Trophoblast cell (in vitro differentiated cells and primary cell): ENCODE measurements around the gene PPP4R3C.

Experiments used
- DNase-seq, 2 donors: peaks; one replicate each; pipeline ENCODE4 v3.0.0-alpha.2; 2016
- H2AFZ ChIP-seq: 2 replicates; pipeline ENCODE4 v1.6.1; 2013; ENCODE audit warnings: low read length, moderate library complexity, mild to moderate bottlenecking; ENCODE audit not compliant: insufficient read depth, poor library complexity
- H2AK5ac ChIP-seq: 2 replicates; pipeline ENCODE4 v1.6.1; 2013; ENCODE audit warnings: mild to moderate bottlenecking, low read length
- H2BK120ac ChIP-seq: 2 replicates; pipeline ENCODE4 v1.6.1; 2013; ENCODE audit warnings: low read length, mild to moderate bottlenecking, moderate library complexity; ENCODE audit not compliant: insufficient read depth, poor library complexity
- H2BK12ac ChIP-seq: 2 replicates; pipeline ENCODE4 v1.6.1; 2013; ENCODE audit warnings: mild to moderate bottlenecking, low read length, moderate library complexity
- H2BK5ac ChIP-seq: 2 replicates; pipeline ENCODE4 v1.6.1; 2013; ENCODE audit warnings: low read length, low read depth, moderate library complexity, mild to moderate bottlenecking; ENCODE audit not compliant: poor library complexity
- H3K14ac ChIP-seq: 2 replicates; pipeline ENCODE4 v1.6.1; 2013; ENCODE audit warnings: mild to moderate bottlenecking, low read length
- H3K18ac ChIP-seq: 2 replicates; pipeline ENCODE4 v1.6.1; 2013; ENCODE audit warnings: mild to moderate bottlenecking, low read length
- H3K23ac ChIP-seq: 2 replicates; pipeline ENCODE4 v1.6.1; 2013; ENCODE audit warnings: low read length
- H3K27ac ChIP-seq: 2 replicates; pipeline ENCODE4 v1.5.1; 2013; ENCODE audit warnings: low read depth, mild to moderate bottlenecking, inconsistent platforms, low read length, moderate library complexity
- H3K27me3 ChIP-seq: 2 replicates; pipeline ENCODE4 v1.6.1; 2013; ENCODE audit warnings: inconsistent platforms, mild to moderate bottlenecking, low read length, moderate library complexity; ENCODE audit not compliant: insufficient read depth
- H3K36me3 ChIP-seq, 2 experiments: 1 replicate in 1 of 2; 2 replicates in 1 of 2; pipeline ENCODE4 v1.6.1; 2013; ENCODE audit warnings: low read length in 2 of 2, mild to moderate bottlenecking in 2 of 2, moderate library complexity in 1 of 2; ENCODE audit not compliant: insufficient read depth in 2 of 2, control insufficient read depth in 1 of 2
- H3K4ac ChIP-seq: 2 replicates; pipeline ENCODE4 v1.6.1; 2013; ENCODE audit warnings: low read depth, mild to moderate bottlenecking, low read length, moderate library complexity
- H3K4me1 ChIP-seq, 2 experiments: 1 replicate in 1 of 2; 2 replicates in 1 of 2; pipeline ENCODE4 v1.6.1; 2013; ENCODE audit warnings: low read length in 2 of 2, mild to moderate bottlenecking in 2 of 2, moderate library complexity in 1 of 2; ENCODE audit not compliant: insufficient read depth in 2 of 2, control insufficient read depth in 1 of 2
- H3K4me2 ChIP-seq: 2 replicates; pipeline ENCODE4 v1.6.1; 2013; ENCODE audit warnings: inconsistent platforms, mild to moderate bottlenecking, low read length, moderate library complexity
- H3K4me3 ChIP-seq: 2 replicates; pipeline ENCODE4 v1.5.1; 2013; ENCODE audit warnings: mild to moderate bottlenecking, low read depth, low read length, inconsistent platforms
- H3K79me1 ChIP-seq: one replicate; pipeline ENCODE4 v1.6.1; 2013; ENCODE audit warnings: low read length
- H3K79me2 ChIP-seq: 2 replicates; pipeline ENCODE4 v1.6.1; 2013; ENCODE audit warnings: low read length, mild to moderate bottlenecking; ENCODE audit not compliant: control insufficient read depth, insufficient read depth, poor library complexity
- H3K9ac ChIP-seq: 2 replicates; pipeline ENCODE4 v1.6.1; 2013; ENCODE audit warnings: mild to moderate bottlenecking, low read length
- H3K9me3 ChIP-seq: 2 replicates; pipeline ENCODE4 v1.6.1; 2013; ENCODE audit warnings: low read depth, mild to moderate bottlenecking, control low read depth, inconsistent platforms, low read length; ENCODE audit not compliant: insufficient read depth
- H4K12ac ChIP-seq: 2 replicates; pipeline ENCODE4 v1.6.1; 2013; ENCODE audit warnings: low read depth, mild to moderate bottlenecking, low read length, moderate library complexity
- H4K8ac ChIP-seq: 2 replicates; pipeline ENCODE4 v1.6.1; 2013; ENCODE audit warnings: low read depth, mild to moderate bottlenecking, low read length, moderate library complexity
- H4K91ac ChIP-seq: one replicate; pipeline ENCODE4 v1.6.1; 2013; ENCODE audit warnings: low read depth, mild to moderate bottlenecking, low read length, moderate library complexity
- WGBS: extraction: QIAGEN DNeasy Blood & Tissue Kit; methylation state at CpG from one replicate; pipeline ENCODE4 v1.1.7; 2013; ENCODE audit warnings: missing lambda C conversion rate; ENCODE audit not compliant: insufficient read length, insufficient coverage; ENCODE audit errors: extremely low coverage; 5-methylcytosine and 5-hydroxymethylcytosine counted together

PPP4R3C gene

GRCh38 chrX:27438937-27439336, 24.2 kb downstream of the PPP4R3C start:
- Histone ChIP-seq H3K27ac (no peak overlapping the region), H2AK5ac (no peak overlapping the region), H3K9ac (no peak overlapping the region), H3K79me1 (peaks cover 3% of the 10 kb centered on the region), H4K12ac (no peak overlapping the region), H3K27me3 (no peaks in the 10 kb centered on the region), H4K91ac (no peak overlapping the region), H3K14ac (no peak overlapping the region), H2AFZ (no peak overlapping the region), H3K4me2 (no peak overlapping the region), H2BK120ac (no peak overlapping the region), H3K36me3 (no peaks in the 10 kb centered on the region), H3K18ac (no peak overlapping the region), H3K79me2 (no peaks in the 10 kb centered on the region), H3K4me3 (no peak overlapping the region), H3K4me1 (peaks cover 0 to 2% of the 10 kb centered on the region in 2 experiments), H3K23ac (no peak overlapping the region), H3K9me3 (no peaks in the 10 kb centered on the region), H2BK5ac (no peak overlapping the region), H2BK12ac (no peak overlapping the region), H3K4ac (no peak overlapping the region), H4K8ac (no peak overlapping the region)
- no peak for DNase-seq
- no CpG with 5 or more reads among the region's 3 CpGs for WGBS

GRCh38 chrX:27435031-27435430, 28.1 kb downstream of the PPP4R3C start:
- Histone ChIP-seq H3K4me1 (no peaks in the 10 kb centered on the region), H2BK12ac (no peak overlapping the region), H4K12ac (no peak overlapping the region), H3K27me3 (no peaks in the 10 kb centered on the region), H3K18ac (no peak overlapping the region), H3K36me3 (no peaks in the 10 kb centered on the region), H3K4me3 (no peak overlapping the region), H2BK5ac (no peak overlapping the region), H3K79me1 (no peaks in the 10 kb centered on the region), H3K9me3 (no peaks in the 10 kb centered on the region), H3K79me2 (no peaks in the 10 kb centered on the region), H4K91ac (no peak overlapping the region), H3K9ac (no peak overlapping the region), H2BK120ac (no peak overlapping the region), H3K27ac (no peak overlapping the region), H2AFZ (no peak overlapping the region), H3K23ac (no peak overlapping the region), H4K8ac (no peak overlapping the region), H3K4ac (no peak overlapping the region), H3K14ac (no peak overlapping the region), H2AK5ac (no peak overlapping the region), H3K4me2 (no peak overlapping the region)
- DNase-seq = no peak
